ENCODE measurements around the gene MYOM1.

GRCh38 chr18:3075491-3075890 lies 144.3 kb downstream of the MYOM1 start:
- TF ChIP-seq, protein P1, sequence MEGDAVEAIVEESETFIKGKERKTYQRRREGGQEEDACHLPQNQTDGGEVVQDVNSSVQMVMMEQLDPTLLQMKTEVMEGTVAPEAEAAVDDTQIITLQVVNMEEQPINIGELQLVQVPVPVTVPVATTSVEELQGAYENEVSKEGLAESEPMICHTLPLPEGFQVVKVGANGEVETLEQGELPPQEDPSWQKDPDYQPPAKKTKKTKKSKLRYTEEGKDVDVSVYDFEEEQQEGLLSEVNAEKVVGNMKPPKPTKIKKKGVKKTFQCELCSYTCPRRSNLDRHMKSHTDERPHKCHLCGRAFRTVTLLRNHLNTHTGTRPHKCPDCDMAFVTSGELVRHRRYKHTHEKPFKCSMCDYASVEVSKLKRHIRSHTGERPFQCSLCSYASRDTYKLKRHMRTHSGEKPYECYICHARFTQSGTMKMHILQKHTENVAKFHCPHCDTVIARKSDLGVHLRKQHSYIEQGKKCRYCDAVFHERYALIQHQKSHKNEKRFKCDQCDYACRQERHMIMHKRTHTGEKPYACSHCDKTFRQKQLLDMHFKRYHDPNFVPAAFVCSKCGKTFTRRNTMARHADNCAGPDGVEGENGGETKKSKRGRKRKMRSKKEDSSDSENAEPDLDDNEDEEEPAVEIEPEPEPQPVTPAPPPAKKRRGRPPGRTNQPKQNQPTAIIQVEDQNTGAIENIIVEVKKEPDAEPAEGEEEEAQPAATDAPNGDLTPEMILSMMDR (IDR thresholded peaks at IDR 0.05; ENCODE audit: low read depth, low read length, poor library complexity, severe bottlenecking): no peak
- TF ChIP-seq EZH2phosphoT487 (IDR thresholded peaks at IDR 0.05; ENCODE audit: borderline replicate concordance, low read length): no peak

All from DOHH2 (cell line).